NK-92 (cell line): ENCODE results near the gene FABP3.

ENCODE experiments used
- DNase-seq: peaks from one replicate; lab custom pipeline; 2025; ENCODE audit not compliant: unreplicated experiment; lab: John Stamatoyannopoulos, UW

FABP3 gene

DNA sequence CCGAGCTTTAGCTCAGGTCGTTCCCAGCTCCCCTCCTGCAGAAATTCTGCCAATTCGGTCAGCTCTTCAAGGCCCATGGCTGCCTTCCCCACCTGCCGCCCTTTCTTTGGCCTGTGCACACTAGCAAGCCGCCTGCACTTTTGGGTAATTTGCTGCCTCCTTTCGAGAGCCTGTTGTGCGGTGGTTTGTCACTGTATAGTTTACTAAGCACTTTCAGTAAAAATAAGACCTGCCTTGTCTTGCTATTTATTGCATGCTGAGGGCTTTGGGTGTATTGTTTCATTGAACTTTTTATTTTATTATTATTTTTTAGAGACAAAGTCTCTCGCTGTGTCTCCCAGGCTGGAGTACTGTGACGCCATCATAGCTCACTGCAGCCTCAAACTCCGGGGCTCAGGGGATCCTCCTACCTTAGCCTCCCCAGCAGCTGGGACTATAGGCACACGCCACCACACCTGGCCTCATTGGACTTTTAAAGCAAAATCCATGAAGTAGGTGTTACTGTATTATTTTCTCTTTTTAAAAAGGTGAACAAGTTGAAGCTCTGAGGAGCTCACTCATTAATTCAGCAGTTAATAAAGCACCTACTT, 1.1 kb upstream of the FABP3 start:
- no peak for DNase-seq

DNA sequence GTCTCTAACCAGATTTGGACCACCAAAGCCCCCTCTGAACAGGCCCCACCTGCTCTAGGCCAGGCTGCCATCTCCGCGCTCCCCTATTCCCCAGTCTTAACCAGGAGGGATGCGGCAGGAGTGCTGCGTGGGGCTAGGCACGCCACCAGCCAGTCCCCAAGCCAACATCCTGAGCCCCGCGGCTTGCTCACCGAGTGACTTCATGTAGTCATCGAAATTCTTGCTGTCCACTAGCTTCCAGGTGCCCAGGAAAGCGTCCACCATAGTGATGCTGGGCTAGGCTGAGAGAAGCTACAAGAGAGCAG, 173 bp downstream of the FABP3 start:
- no peak for DNase-seq

DNA sequence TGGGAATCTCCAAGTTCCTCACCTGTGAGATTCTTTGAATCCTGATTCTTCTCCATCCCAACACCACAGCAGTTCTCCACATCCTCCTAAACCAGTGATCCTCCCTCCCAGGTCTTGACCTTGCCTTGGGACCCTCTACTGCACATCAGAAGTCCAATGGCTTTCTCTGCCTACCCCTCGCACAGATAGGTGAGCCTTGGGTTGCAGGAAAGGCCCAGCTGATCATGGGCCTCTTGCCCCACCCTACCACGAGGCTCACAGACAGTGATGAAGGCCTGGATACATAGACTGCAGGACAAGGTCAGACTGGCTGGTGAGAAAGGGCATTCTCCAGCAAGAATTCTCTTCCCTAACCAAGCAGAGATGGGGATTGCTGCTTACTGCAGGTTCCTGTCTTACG, 825 bp downstream of the FABP3 start:
- DNase-seq = no peak

DNA sequence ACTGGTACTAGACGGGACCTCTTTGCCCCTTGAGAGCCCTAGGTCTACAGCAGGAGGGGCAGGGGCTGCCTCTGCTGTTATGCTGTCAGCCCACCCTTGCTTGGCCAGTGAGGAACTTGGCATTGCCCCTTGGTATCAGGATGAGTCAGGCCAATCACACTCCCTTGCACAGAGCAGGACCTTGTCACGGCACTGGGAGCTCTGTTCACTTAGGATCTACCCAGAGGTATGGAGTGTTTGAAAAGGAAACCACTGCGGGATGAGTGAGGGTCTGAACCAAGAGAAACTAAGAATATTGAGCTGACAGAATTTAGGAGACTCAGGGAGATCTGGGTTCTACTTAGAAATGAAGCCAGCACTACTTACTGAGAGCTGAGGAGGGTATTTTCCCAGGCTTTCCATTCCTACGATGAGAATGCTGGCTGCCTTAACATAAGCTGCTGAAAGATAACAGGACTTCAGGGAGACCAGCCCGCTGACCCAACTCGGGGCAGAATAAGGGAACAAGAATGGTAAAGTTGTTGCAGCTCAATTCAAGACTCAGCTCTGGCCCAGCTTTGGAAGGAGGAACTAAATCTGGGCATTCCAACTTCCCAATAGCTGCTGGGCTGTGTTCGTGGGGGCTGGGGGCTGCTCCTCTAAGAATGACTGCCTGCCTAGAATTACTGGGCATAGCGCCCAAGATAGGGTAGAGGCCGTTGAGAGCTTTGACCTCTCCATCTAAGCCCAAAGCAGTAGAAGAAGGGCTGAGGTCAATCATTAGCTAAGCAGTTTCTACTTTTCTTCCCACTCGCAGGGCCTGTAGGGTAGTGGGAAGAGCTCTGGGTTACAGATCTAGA, 1.5 kb downstream of the FABP3 start:
- DNase-seq = no peak

DNA sequence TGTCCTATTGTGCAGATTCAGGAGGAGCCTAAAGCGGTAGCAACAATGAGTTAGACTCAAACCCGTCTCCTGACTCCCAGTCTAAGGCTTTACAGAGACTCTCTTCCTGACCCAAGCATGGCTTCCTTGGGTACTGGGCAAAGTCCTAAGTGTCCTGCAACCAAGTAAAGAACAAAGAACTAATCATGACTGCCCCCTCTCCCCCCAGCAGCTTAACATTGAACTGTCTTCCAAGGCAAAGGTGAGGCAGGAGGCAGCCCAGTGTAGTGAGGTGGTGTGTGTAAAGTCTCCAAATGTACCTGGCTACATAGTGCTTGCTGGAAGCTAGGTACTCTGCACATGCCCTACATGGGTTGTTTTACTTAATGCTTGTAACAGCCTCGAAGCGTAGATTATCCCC, 2.3 kb downstream of the FABP3 start:
- no peak for DNase-seq

DNA sequence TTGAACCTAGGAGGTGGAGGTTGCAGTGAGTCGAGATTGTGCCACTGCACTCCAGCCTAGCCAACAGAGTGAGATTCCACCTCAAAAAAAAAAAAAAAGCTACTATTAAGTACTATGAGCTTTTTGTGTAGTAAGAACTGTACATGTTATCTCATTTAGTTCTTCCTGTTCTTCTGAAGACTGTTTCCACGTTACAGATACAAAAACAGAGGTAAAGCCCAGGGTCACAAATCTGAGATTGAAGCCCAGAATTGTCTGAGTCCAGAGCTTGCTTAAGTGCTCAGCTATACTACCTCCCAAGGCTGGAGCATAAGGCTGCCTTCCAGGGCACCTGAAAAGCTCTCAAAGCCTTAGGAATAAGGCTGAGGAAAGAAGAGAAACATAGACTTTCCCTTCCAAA, 2.9 kb downstream of the FABP3 start:
- no peak for DNase-seq

DNA sequence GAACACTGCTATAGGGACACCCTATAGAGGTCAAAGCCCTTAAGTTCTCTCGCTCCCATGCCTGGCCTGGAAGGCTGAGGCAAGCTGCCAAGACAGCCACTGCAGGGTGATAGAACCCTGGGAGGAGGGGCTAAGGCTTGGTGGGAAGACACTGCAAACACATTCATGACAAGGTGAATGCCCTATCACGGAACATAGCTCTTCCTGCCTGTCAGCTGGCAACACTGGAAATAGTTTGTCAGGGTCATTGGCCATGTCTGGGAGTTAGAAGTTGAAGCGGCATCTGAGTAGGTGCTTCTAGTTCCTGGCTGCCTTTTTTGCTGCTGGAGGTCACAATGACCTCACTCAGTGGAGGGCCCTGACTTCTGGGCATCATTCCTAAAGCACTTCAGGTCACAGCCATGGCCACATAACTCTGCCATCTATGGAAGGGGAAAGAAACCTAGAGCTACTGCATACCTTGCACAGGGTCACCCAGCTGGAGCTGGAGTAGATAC, 4.2 kb downstream of the FABP3 start:
- DNase-seq = no peak

DNA sequence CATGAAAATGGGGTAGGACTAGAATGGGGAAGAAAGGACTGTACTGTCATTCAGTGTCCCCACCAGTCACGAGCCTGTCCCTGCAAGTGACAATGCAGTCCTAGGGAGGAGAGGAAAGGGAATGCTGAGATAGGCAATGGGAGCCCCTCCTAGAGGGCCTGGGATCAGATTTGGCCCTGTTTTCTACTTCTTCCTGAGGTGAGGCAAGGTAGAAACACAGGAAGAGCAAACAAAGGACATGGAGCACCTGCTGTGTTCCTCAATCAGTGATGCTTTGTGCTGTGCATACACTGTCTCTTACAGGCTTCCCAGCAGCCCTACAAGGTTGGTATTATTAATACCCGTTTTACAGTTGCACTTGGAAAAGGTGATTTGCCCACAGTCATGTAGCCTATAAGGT, 6.1 kb downstream of the FABP3 start:
- DNase-seq = no peak

DNA sequence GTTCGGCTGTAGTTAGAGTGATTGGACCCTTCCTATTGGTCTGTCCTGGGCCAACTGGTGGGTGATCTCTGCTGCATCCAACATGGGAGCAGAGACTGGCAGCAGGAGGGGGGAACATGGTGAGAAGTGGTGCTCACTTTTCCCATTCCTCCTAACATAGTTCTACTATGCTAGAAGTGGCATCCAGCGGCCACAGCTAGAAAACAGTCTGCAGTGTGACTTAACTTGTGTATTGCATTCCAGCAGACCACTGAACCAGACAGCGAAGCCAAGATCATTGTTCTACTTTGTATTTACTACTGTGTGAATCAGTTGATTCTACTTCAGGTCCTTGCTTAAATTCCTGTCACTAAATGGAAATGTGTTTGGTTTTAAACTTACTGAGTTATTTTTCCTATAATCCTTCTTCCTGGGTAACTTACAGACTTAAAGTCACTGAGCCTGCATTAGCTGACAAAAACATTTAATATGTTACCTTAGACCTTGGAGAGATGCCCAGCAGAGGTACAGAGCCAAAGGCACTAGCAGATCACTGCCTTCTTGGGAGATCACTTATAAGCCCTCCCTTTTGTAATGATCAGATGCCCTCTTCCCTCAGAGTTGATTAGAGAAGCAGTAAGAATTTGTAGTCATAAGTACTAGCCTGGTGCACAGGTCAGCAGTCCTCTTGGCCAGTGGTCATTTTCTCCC, 8.2 kb downstream of the FABP3 start:
- no peak for DNase-seq

DNA sequence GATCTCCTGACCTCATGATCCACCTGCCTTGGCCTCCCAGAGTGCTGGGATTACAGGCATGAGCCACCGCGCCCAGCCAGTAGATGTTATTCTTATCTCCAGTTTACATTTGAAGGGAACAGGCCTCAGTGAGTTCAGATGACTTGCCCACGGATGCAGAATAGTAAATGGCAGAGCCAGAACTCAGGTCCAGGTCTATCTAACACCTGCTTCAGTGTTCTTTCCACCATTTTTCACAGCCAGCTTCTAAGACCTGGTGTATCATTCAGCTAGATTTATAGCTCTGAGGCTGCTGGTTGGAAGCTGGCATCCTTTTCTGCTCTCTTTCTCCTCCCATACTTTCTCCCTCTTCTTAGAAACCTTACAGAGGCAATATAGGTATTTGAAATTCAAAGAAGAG, 10.8 kb downstream of the FABP3 start:
- no peak for DNase-seq

DNA sequence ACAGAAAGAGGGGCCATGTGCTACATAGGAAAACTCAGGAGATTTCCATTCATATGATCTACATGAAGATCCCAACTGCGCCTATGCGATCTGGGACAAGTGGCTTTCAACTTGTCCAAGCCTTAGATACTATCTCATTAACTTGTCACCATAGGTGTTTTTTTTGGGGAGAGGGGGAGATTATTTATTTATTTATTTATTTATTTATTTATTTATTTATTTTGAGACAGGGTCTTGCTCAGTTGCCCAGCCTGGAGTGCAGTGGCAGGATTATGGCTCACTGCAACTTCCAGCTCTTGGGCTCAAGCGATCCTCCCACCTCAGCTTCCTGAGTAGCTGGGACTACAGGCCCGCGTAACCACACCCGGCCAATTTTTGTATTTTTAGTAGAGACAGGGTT, 11.3 kb downstream of the FABP3 start:
- DNase-seq = no peak

DNA sequence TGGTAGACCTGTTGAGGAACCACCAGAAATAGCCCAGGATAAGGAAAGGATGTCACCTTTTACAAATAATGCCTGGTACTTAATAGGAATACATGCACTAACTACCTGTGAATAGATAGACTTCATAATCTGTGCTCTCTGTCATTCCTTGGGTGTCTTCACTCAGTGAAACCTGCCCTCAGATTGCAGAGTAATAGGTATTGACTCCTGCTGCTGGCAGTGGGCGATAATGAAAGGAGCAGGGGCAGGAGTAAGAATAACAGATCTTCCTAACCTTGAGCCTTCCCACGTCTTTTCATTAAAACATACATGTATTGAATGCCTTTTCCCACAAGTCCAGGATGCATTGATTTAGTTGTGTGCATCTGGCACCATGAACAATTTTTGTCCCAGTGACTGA, 16.4 kb downstream of the FABP3 start:
- no peak for DNase-seq

DNA sequence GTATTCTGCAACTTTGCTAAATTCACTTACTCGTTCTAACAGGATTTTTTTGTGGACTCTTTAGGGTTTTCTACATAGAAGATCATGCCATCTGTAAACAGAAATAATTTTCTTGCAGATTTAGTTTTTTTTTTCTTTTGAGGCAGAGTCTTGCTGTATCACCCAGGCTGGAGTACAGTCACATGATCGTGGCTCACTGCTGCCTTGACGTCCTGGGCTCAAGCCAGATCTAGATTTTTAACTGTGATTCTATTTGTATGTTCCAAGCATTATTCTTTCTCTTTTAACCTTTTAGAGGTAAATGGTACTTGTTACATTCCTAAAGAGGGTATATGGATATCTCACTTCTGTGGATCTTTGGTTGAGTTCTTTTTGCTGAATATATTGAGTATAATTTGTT, 18.6 kb downstream of the FABP3 start:
- DNase-seq = no peak

DNA sequence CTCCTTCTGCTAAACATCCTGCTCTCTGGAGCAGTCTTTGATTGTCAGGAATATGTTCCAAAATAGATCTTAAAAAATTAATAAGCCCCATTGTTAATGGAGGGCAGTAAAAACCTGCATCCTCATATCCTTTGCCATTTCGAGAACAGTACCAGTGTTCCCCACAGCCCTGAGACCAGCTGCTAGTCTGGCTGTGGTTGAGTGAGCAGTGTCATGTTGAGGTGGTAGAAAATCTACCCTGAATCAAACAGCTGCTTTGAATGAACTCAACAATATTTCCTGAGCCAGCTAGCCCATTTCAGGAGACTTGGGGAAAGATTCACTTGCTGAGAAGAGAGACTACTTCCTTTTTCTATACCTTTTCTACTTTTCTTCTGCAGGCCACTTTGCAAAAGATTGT, 24.4 kb downstream of the FABP3 start:
- DNase-seq = no peak

DNA sequence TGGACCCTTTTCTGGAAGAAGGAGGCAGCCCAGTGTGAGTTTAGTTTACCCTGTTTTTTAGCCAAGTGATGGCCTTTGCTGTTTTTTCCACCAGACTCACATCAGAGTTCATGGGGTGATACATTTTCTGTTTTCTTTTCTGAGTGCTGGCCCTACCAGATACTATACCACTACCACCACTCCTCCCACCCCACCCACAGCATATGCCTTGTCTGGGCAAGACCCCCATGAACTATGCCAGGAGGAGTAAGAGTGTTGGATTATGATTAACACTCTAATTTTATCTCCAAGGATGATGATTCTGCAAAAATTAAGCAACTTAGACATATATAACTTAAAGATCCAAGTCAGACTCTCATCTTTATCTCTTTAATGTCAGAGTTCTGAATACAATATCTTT, 26.1 kb downstream of the FABP3 start:
- no peak for DNase-seq

DNA sequence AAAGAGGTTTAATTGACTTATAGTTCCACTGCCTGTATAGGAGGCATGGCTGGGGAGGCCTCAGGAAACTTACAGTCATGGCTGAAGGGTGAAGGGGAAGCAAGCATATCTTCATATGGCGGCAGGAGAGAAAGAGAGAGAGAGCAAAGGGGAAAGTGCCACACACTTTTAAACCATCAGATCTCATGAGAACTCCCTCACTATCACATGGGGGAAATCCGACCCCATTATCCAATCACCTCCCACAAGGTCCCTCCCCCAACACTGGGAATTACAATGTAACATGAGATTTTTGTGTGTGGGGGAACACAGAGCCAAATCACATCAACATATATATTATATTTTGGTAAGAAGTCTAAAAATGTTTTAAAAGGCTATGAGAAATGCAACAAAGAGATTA, 27.2 kb downstream of the FABP3 start:
- no peak for DNase-seq

DNA sequence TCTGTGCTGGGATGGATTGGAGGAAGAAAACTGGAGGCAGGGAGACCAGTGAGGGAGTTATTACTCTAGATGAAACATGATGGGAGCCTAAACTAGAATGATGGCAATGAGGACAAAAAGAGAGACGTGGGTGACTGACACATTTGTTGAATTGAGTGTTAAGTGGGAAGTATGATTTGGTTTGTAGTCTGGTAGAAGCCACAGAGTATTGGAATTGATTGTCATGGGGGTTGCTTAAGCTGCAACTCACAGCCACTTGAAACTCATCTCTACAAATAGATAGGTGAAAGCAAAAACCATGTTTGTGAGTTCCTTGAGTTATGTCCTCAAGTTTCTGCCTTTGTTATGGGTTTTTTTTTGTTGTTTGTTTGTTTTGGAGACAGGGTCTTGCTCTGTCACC, 28.4 kb downstream of the FABP3 start:
- no peak for DNase-seq

DNA sequence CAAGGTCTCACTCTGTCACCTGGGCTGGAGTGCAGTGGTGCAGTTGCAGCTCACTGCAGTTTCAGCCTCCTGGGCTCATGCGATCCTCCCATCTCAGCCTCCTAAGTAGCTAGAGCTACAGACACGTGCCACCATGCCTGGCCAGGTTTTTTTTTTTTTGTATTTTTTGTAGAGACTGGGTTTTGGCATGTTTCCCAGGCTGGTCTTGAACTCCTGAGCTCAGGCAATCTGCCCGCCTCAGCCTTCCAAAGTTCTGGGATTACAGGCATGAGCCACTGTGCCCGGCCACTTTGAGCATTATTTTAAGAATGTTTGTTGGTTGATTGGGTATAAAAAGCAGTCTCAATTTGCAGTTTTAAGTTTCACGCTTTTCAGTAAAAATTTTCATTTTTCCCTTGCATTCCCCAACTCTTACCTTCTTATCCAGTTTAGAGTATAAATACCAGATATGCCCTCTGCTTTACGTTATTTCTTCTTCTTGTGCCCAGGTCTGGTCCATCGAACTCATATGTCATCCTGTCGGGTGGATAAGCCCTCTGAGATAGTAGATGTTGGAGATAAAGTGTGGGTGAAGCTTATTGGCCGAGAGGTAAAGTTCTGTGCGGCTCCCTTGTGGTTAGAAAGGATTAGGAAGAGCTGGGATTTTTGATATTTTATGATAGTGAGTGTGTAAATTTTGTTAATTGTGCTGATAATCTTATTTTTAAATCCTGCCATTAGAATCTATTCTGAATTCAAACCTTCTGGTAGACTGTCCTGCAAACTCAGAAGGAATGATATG, 36.0 kb downstream of the FABP3 start:
- no peak for DNase-seq

DNA sequence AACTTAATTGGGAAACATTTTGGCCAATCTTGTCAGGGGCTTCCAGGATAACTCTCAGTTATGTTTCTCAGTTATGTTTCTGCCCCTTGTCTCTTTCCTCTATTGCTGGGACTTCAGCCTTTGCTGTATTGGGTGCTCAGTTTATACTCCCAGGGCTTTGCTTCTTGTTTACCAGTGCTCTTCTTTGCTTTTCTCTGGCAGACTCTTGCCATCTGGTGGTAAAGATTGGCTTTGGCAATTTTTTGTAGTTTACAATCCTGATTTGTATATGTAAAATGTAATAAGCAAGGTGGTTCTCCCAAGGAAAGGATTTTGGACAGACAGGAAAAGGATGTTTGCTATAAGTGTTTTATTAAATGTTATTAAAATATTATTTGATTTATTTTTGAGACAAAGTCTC, 37.9 kb downstream of the FABP3 start:
- DNase-seq = no peak

DNA sequence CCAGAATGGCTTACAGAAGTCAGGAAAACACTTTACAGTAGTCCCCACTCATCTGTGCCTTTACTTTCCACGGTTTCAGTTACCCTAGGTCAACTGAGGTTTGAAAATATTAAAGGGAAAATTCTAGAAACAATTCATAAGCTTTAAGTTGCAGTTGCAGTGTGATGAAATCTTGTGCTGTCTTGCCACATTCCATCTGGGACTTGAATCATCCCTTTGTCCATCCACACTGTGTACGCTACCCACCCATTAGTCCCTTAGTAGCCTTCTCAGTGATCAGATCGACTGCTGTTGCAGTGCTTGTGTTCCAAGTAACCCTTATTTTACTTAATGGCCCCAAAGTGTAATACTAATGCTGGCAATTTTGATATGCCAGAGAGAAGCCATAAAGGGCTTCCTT, 45.5 kb downstream of the FABP3 start:
- DNase-seq = no peak

DNA sequence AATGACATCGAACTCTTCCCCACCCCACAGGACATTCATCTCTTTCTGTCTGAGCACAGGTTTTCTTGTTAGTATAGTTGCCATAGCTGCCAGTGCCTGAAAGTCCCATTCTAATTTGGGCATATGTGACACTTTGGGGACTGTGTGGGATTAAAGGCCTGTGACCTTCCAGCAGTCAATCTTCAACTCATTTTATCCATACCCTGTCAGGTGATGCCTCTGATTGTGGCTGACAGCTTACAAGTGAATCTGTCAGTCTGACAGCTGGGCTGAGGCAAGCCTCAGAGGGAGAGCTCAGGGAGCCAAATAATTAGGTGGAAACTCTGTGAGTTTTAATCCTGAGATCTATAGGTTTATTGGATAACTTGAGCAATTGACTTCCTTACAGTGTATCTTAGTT, 46.4 kb downstream of the FABP3 start:
- no peak for DNase-seq

DNA sequence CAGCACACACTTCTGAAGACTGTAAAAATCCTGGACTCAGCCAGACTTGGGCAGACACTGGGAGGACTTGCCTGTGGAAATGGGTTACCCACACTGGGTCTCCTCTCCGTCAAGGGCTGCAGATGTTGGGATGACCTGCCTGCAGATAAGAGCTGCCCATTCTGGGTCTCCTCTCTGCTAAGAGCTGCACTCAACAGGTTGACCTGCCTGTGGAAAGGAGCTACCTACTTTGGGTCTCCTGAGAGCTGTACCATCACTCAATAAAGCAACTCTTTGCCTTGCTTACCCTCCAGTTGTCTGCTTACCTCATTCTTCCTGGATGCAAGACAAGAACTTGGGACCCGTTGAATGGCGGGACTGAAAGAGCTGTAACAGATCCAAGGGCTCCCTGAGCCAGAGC, 47.9 kb downstream of the FABP3 start:
- DNase-seq = no peak
